ENCODE measurements around the gene MVB12B.

Gene MVB12B

GRCh38 chr9:126408004-126408403, 81.4 kb downstream of the MVB12B start:
- DNase-seq (ENCODE audit: low spot score): no peak

GRCh38 chr9:126410229-126410628, 83.6 kb downstream of the MVB12B start:
- no peak for DNase-seq (ENCODE audit: low spot score)

GRCh38 chr9:126411225-126411947, 84.8 kb downstream of the MVB12B start:
- no peak for DNase-seq (ENCODE audit: low spot score)

- no peak for DNase-seq (ENCODE audit: low spot score)
Measured at GRCh38 chr9:126411948-126412284, 85.3 kb downstream of the MVB12B start.

- DNase-seq (ENCODE audit: low spot score): no peak
Measured at GRCh38 chr9:126412905-126413304, 86.3 kb downstream of the MVB12B start.

GRCh38 chr9:126413391-126414068, 86.9 kb downstream of the MVB12B start:
- no peak for DNase-seq (ENCODE audit: low spot score)

- DNase-seq (ENCODE audit: low spot score): no peak
Measured at GRCh38 chr9:126415741-126416370, 89.2 kb downstream of the MVB12B start.

- no peak for DNase-seq (ENCODE audit: low spot score)
Measured at GRCh38 chr9:126417043-126417442, 90.4 kb downstream of the MVB12B start.

GRCh38 chr9:126417684-126418083, 91.1 kb downstream of the MVB12B start:
- DNase-seq (ENCODE audit: low spot score): no peak

- DNase-seq (ENCODE audit: low spot score): no peak
Measured at GRCh38 chr9:126418608-126419007, 92.0 kb downstream of the MVB12B start.

GRCh38 chr9:126419475-126419874, 92.8 kb downstream of the MVB12B start:
- DNase-seq (ENCODE audit: low spot score): no peak

GRCh38 chr9:126420135-126420534, 93.5 kb downstream of the MVB12B start:
- no peak for DNase-seq (ENCODE audit: low spot score)

GRCh38 chr9:126420643-126421564, 94.3 kb downstream of the MVB12B start:
- no peak for DNase-seq (ENCODE audit: low spot score)

- DNase-seq (ENCODE audit: low spot score): no peak
Measured at GRCh38 chr9:126421567-126422428, 95.2 kb downstream of the MVB12B start.

- no peak for DNase-seq (ENCODE audit: low spot score)
Measured at GRCh38 chr9:126423142-126423915, 96.7 kb downstream of the MVB12B start.

- DNase-seq (ENCODE audit: low spot score): no peak
Measured at GRCh38 chr9:126423916-126424185, 97.2 kb downstream of the MVB12B start.

- DNase-seq (ENCODE audit: low spot score): no peak
Measured at GRCh38 chr9:126424511-126424910, 97.9 kb downstream of the MVB12B start.

- no peak for DNase-seq (ENCODE audit: low spot score)
Measured at GRCh38 chr9:126428534-126429175, 102.0 kb downstream of the MVB12B start.

- DNase-seq (ENCODE audit: low spot score): no peak
Measured at GRCh38 chr9:126429190-126429589, 102.6 kb downstream of the MVB12B start.

- no peak for DNase-seq (ENCODE audit: low spot score)
Measured at GRCh38 chr9:126430124-126430523, 103.5 kb downstream of the MVB12B start.
